ENCODE data around the gene PPIF. TPM values are rescaled to one million over a fixed set of nuclear protein-coding genes. Genes with fewer than 3 reads are reported as not detected.

PPIF gene
- total RNA-seq, 2 donors from 2014 or later: 50.4 to 51.0 TPM

DNA sequence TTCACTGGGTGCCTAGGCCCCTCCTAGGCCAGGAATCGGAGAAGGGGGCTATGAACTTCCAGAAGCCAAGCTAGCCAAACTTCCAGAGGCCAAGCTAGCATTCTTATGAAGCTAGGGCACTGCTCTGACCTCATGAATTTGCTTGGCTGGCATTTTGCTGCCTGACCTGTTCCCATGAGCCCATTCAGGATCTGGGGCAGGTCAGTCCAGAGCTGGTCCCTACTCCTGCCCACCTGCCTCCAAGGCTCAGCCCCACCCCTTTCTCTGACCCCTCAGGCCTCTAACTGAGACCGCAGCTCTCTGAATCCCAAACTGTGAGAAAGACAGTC is 1.3 kb upstream of the PPIF start:
- H3K9me3 Mint-ChIP-seq: no peaks in the 10 kb centered on the region
- peaks cover 15% of the 10 kb centered on the region for H3K36me3 ChIP-seq (ENCODE audit: control insufficient read depth, insufficient read depth, low read length)
- no peak overlapping the region for H3K4me3 ChIP-seq (ENCODE audit: low read length)
- no peak overlapping the region for H3K9ac ChIP-seq (ENCODE audit: extremely low read depth, low read length, poor library complexity, severe bottlenecking)
- no peak overlapping the region for H3K27ac ChIP-seq (ENCODE audit: low read depth, low read length)
- no peaks in the 10 kb centered on the region for H3K9me3 ChIP-seq (ENCODE audit: control insufficient read depth, low read length)
- H3K4me1 ChIP-seq (ENCODE audit: control insufficient read depth, insufficient read depth, low read length): peaks cover 18% of the 10 kb centered on the region
- no peak for DNase-seq
- no peak overlapping the region for H3K27ac Mint-ChIP-seq
- H3K36me3 Mint-ChIP-seq (ENCODE audit: low read depth): peaks cover 20% of the 10 kb centered on the region
- peaks cover 20% of the 10 kb centered on the region for H3K4me1 Mint-ChIP-seq
- TF ChIP-seq, protein P1, sequence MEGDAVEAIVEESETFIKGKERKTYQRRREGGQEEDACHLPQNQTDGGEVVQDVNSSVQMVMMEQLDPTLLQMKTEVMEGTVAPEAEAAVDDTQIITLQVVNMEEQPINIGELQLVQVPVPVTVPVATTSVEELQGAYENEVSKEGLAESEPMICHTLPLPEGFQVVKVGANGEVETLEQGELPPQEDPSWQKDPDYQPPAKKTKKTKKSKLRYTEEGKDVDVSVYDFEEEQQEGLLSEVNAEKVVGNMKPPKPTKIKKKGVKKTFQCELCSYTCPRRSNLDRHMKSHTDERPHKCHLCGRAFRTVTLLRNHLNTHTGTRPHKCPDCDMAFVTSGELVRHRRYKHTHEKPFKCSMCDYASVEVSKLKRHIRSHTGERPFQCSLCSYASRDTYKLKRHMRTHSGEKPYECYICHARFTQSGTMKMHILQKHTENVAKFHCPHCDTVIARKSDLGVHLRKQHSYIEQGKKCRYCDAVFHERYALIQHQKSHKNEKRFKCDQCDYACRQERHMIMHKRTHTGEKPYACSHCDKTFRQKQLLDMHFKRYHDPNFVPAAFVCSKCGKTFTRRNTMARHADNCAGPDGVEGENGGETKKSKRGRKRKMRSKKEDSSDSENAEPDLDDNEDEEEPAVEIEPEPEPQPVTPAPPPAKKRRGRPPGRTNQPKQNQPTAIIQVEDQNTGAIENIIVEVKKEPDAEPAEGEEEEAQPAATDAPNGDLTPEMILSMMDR (conservative IDR thresholded peaks at IDR 0.05): no peak
- 92 to 94% methylated on average over 1 to 2 of the region's 2 CpGs for WGBS, 2 experiments (ENCODE audit: insufficient coverage in 1 of 2, insufficient read length in 1 of 2)
- no peak overlapping the region for H3K4me3 Mint-ChIP-seq
- no peaks in the 10 kb centered on the region for H3K27me3 ChIP-seq (ENCODE audit: control insufficient read depth, insufficient read depth, low read length, poor library complexity, severe bottlenecking)
- peaks cover 18% of the 10 kb centered on the region for H3K27me3 Mint-ChIP-seq (ENCODE audit: insufficient read depth)

DNA sequence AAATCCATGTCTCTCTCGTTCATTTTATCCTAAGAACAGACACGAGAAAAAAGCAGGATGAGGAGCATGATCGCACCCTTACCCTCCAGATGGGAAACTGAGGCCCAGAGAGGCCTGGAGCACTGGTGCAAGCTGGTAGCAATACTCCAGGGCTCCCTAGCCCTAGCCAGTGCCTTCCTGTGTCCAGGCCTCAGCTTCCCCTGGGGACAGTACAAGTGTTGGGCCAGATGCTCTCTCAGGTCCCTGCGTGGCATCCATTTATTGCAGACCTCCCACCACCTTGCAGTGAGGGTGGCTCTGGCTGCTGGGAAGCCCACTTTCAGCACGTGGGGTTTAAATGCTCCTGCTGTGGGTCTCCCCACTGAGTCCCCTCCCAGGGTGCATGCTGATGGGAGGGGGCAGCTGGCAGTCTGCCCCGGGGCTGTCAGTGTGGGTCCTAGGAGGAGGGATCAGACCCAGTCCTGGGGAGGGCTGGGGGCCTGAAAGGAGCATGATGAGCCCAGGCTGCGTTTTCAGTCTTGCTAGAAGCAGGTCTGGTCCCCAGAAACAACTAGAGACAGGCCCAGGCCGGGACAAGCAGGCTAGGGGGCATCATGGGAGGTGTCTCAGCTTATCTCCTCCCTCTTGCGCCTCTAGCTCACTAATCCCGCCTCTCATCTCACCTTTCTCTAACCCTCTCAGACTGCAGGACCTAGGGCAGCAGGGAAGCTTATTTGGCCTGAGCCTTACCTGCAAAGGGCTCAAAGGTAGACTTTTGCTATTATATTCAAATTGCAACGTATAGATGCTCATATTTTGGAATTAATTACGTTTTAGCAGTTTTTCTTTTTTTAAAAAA is 662 bp upstream of the PPIF start:
- H3K4me1 Mint-ChIP-seq: peaks cover 20% of the 10 kb centered on the region

GRCh38 chr10:79347894-79348639 is 798 bp downstream of the PPIF start:
- H3K4me3 ChIP-seq (ENCODE audit: low read length): peak overlapping the region; percentile 84
- Mint-ChIP-seq H3K4me3 (peak overlapping the region; percentile 71), H3K4me1 (peaks cover 20% of the 10 kb centered on the region), H3K36me3 (ENCODE audit: low read depth) (peaks cover 29% of the 10 kb centered on the region), H3K27ac (no peak overlapping the region), H3K9me3 (no peaks in the 10 kb centered on the region), H3K27me3 (ENCODE audit: insufficient read depth) (peaks cover 10% of the 10 kb centered on the region)
- peaks cover 18% of the 10 kb centered on the region for H3K4me1 ChIP-seq (ENCODE audit: control insufficient read depth, insufficient read depth, low read length)
- H3K9me3 ChIP-seq (ENCODE audit: control insufficient read depth, low read length): no peaks in the 10 kb centered on the region
- peaks cover 35% of the 10 kb centered on the region for H3K36me3 ChIP-seq (ENCODE audit: control insufficient read depth, insufficient read depth, low read length)
- 13 to 21% methylated on average over 18 to 34 of the region's 34 CpGs for WGBS, 2 experiments (ENCODE audit: insufficient coverage in 1 of 2, insufficient read length in 1 of 2)
- DNase-seq: peak; percentile 80
- no peaks in the 10 kb centered on the region for H3K27me3 ChIP-seq (ENCODE audit: control insufficient read depth, insufficient read depth, low read length, poor library complexity, severe bottlenecking)
- TF ChIP-seq, protein P1 (conservative IDR thresholded peaks at IDR 0.05): no peak
- H3K27ac ChIP-seq (ENCODE audit: low read depth, low read length): no peak overlapping the region
- peak overlapping the region; percentile 81 for H3K9ac ChIP-seq (ENCODE audit: extremely low read depth, low read length, poor library complexity, severe bottlenecking)

More for the DNA sequence above, 662 bp upstream of the PPIF start:
- Mint-ChIP-seq H3K9me3 (no peaks in the 10 kb centered on the region), H3K27me3 (ENCODE audit: insufficient read depth) (peaks cover 18% of the 10 kb centered on the region), H3K36me3 (ENCODE audit: low read depth) (peaks cover 23% of the 10 kb centered on the region), H3K27ac (peak overlapping the region; percentile 48), H3K4me3 (peak overlapping the region; percentile 71)
- H3K27me3 ChIP-seq (ENCODE audit: control insufficient read depth, insufficient read depth, low read length, poor library complexity, severe bottlenecking): no peaks in the 10 kb centered on the region
- peak; percentile 76 for DNase-seq
- TF ChIP-seq, protein P1 (conservative IDR thresholded peaks at IDR 0.05): no peak
- no peak overlapping the region for H3K4me3 ChIP-seq (ENCODE audit: low read length)
- H3K9me3 ChIP-seq (ENCODE audit: control insufficient read depth, low read length): no peaks in the 10 kb centered on the region
- no peak overlapping the region for H3K9ac ChIP-seq (ENCODE audit: extremely low read depth, low read length, poor library complexity, severe bottlenecking)
- peaks cover 18% of the 10 kb centered on the region for H3K4me1 ChIP-seq (ENCODE audit: control insufficient read depth, insufficient read depth, low read length)
- no peak overlapping the region for H3K27ac ChIP-seq (ENCODE audit: low read depth, low read length)
- WGBS, 2 experiments (ENCODE audit: insufficient coverage in 1 of 2, insufficient read length in 1 of 2): 55 to 84% methylated on average over 5 to 12 of the region's 12 CpGs
- H3K36me3 ChIP-seq (ENCODE audit: control insufficient read depth, insufficient read depth, low read length): peaks cover 22% of the 10 kb centered on the region

Measured in endodermal cell (in vitro differentiated cells).